Stimulated activated CD4-positive, alpha-beta T cell treated with anti-CD3 and anti-CD28 coated beads, Interleukin-1b, Interleukin-23, amount 100 ng/mL, for 24 hours (primary cell): ENCODE results near the gene SH2D7.

Experiments used
- DNase-seq, 4 experiments: peaks; one replicate each; pipeline ENCODE4 v3.0.0-alpha.2; 2020; ENCODE audit warnings: low read depth in 4 of 4, low spot score in 1 of 4

The SH2D7 gene

DNA sequence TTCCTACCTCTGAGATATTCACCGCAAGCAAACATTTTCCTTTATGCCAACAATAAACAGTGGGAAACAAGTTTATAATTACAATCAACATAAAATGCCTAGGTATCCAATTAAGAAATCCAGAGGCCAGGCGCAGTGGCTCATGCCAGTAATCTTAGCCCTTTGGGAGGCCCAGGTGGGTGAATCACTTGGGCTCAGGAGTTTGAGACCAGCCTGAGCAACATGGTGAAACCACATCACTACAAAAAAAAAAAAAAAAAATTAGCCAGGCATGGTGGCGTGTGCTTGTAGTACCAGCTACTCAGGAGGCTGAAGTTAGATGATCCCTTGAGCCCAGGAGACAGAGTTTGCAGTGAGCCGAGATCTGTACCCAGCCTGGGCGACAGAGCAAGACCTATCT, 32.1 kb upstream of the SH2D7 start:
- DNase-seq: no peak

- no peak for DNase-seq
Observed at GRCh38 chr15:78061963-78062427, 30.4 kb upstream of the SH2D7 start.

DNA sequence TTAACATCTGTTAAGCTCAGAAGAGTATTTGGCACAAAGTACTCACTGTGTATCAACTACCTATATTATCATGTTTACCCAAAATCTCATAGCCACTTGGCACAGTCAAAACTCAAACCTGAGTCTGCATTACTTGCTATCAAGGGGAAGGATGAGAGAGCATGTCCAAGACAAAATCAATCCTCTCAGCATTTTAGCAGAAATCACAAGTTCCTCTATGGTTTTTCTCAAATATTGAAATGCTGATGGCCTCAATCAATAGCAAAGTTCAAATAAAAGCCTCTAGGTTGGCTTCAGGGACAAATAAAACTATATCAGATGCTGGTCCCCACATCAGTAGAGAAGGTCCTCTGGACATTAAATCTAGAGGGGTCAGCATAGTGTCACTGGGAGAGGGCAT, 29.1 kb upstream of the SH2D7 start:
- DNase-seq: no peak

- DNase-seq: no peak
Observed at GRCh38 chr15:78063970-78064385, 28.4 kb upstream of the SH2D7 start.

GRCh38 chr15:78064544-78064943, 27.8 kb upstream of the SH2D7 start:
- no peak for DNase-seq

GRCh38 chr15:78065284-78065872, 27.0 kb upstream of the SH2D7 start:
- no peak for DNase-seq

DNA sequence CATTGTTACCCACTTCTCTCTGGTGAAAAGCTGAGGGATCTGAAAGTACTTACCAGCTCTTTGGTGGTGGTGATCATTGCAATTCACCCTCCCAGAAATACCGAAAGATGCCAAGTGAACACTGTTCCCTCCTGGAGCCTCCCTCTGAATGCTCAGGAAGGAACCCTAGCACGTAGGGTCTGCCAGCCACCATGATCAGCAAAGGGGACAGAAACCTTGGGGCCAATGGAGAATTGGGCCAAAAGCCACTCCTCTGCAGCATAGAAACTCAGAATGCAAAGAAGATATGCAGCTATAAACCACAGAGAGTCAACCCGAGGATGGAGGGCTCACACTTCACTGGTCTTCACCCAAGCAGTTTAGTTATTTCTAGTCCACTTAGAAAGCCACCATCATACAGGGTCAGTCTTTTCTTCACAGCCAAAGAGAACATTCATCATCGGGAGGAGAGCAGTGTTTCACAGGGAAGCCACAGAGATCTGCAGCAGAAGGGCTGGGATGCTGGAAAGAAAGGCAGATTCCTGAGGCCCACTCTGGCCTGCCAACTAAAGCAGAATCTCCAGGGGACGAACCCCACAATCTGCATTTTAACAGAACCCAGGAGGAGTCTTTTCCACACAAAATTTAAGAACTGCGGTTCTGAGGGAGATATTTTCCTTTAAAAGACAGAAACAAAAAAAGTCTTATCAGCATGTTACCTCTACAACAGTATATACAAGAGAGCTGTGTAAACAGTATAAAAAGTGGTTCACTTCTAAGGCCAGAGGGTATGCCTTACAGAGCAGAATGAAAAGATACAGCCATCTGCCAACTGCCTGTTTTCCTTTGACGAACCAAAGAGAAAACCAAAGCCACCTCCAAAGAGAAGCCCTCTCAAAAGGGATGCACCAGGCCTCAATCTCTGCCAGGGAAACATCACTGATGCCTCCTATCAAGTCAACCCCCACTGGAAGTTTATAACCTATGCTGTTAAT, 26.1 kb upstream of the SH2D7 start:
- no peak for DNase-seq

DNA sequence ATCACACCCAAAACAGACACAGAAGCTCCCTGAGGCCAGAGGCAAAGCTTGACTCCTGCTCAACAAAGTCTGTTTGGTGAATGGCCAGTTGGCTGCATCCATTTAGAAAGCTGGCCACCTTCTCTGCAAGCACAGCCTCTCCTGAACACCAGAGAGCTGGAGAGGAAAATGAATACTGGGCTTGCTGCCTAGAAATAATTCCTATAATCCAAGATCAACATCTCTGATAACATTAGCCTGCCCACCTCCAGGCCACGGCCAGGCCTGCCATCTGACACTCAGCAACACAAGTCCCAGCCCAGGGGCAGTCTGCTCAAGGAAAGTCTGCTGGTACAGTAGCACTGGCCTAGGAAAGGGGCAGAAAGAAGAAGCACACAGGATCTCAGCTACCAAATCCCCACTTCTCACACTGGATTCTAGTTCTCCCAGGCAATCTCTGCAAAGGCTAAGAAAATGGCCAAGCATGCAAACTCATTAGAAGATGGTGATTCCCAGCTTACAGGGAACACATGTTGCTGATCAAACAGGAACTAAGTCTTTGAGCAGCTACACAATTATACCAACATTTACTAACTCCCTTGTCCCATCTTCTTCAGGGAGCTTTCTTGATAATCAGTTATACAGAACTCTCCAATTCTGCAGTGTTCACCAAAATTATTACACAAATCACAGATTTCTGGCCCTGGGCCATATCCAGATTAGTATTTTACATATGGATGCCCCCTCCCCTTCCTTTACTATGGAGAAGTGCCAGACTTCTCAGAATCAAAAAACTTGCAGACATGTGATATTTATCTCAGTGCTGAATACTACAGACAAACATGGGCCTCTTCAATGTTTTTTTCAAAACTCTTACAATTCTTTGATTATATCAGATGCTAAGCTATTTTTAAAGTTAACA, 24.8 kb upstream of the SH2D7 start:
- no peak for DNase-seq

DNA sequence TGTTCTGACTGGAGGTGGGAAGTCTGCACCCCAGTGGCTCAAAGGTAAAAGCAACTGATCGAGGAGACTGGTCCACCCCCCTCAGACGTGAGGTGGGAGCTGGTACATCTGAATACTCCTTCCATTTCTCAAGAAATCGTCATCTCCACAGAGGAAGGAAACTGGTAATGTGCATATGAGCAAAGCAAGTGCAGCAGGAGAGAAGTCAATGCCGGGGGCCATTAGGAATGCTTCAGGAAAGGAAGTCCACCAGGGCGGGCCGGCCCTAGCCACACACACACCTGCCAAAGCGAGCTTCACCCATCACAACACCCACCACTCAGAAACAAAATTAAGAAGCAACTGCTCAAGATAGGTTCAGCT, 23.3 kb upstream of the SH2D7 start:
- no peak for DNase-seq

DNA sequence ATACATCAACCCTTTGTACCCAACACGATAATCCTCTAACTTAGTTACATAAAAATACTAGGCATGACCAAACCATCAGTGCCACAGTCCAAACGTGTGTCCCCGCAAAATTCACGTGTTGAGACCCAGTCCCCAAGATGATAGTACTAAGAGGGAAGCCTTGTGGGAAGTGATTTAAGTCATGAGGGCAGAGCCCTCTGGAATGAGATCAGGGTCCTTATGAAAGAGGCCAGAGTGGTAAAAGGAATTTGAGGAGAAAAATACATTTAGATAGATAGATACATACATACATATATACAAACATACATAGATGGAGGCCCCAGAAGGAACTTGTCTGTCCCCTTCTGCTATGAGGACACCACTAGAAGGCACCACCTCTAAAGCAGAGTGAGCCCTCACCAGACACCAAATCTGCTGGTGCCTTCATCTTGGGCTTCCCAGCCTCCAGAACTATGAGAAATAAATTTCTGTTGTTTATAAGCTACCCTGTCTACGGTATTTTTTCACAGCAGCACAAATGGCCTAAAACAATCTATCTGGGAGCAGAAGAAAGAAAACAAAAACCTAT, 22.8 kb upstream of the SH2D7 start:
- DNase-seq: no peak

DNA sequence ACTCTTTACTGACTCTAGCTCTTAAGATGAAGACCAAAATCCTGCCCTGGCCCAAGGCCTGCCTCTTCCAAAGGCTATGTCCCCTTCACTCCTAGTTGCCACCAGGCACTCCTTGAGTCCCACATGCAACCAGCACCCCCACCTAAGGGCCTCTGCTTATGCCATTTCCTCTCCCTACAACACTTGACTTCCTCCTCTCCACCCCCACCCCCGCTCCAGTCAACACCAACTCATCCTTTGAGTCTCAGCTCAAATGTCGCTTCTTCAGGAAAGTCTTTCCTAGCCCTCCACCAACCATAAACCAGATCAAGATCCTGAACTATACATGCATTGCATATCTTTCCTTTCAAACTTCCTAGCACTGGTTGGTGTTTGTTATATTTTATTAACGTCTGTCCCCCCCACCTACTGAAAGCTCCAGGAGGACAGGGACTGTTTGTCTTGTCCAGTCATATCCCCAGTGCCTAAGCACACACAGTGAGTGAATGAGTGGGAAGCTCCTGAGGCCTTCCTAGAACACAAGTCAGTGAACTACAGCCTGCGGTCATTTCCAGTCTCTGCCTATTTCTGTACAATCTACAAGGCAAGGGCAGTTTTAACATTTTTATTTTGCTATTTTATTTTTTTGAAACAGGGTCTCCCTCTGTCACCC, 22.2 kb upstream of the SH2D7 start:
- no peak for DNase-seq

DNA sequence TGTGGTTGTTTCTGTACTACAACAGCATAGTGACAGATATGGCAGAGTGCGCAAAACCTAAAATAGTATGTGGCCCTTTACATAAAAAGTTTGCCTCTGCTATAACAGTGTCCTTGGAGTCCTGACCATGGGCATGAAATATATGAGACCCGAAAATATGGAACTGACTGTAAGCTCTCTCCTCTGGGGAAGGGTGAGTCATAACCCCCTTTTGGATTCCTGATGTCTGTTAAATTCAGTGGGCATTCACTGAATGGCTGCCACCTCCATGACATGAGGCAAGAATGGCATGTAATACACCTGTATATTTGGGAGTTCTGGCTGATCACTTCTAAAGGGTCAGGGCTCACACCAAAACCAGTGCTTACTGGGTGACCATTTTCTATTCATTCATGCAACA, 21.0 kb upstream of the SH2D7 start:
- no peak for DNase-seq

- no peak for DNase-seq
Observed at GRCh38 chr15:78072080-78072892, 20.1 kb upstream of the SH2D7 start.

- DNase-seq: no peak
Observed at GRCh38 chr15:78073046-78073787, 19.1 kb upstream of the SH2D7 start.

- no peak for DNase-seq
Observed at GRCh38 chr15:78075490-78076230, 16.7 kb upstream of the SH2D7 start.

DNA sequence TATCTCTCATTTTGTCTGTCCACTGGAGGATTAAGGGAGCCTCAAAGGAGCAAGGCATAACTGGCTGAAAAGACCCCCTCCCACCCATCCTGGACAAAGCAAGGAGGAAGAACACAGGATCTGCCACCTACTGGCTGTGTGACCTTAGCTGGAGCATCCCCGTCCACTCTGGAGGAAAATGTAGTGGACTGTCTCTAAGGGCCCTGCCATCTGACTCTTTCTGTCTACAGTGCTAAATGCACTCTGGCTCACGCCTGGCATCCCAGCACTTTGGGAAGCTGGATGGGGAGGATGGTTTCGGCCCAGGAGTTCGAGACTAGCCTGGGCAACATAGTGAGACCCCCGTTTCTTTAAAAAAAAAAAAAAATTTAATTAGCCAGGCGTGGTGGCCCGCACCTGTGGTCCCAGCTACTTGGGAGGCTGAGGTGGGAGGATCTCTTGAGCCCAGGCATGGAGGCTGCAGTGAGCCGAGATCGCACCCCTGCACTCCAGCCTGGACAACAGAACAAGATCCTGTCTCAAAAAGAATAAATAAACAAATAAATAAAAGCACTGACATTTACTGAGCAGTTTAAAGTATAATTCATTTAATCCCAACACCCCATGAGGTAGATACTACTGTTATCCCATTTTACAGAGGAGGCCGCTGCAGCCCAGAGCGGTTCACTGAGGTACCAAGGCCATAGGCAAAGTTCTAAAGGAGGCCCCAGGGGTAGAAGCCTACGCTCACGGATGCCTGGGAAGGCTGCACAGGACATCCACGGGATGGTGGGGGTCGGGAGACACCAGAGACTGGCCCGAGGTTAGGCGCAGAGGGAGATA, 15.9 kb upstream of the SH2D7 start:
- no peak for DNase-seq

GRCh38 chr15:78077053-78077870, 15.1 kb upstream of the SH2D7 start, which contains the start of gene TBC1D2B:
TSS of gene TBC1D2B (minus strand) at chr15:78077711. CDS start at chr15:78077652, 59 bp downstream.
- DNase-seq: peak; percentile 47 to 67 (median 57)
